Measurements from ENCODE around the gene MINDY4. TPM values are rescaled to one million over a fixed set of nuclear protein-coding genes. Genes with fewer than 3 reads are reported as not detected.

The MINDY4 gene
- polyA plus RNA-seq, 3 donors: 0.15 to 0.17 TPM; not detected in 1

DNA sequence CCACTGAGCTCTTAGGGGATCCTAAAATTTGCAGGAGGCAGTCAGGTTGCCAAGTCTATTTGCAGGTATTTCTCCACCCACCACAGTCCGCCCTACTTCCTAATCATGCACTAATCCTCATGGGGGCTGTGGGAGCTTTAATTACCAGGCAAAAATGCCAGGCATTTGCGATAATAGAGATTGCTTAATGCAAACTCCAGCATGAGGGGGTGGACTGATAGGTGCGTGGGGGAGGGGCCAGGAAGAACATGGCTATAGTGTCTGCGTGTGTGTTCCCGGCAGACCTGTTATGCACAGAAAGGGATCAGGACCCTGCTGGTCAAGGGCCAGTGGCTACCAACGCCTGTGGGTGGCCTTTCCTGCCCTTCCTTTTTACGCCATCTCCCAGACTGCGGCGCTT lies 124.8 kb downstream of the MINDY4 start:
- no peak for DNase-seq
- Histone ChIP-seq H4K20me1 (ENCODE audit: insufficient read depth, low read length) (no peaks in the 10 kb centered on the region), H3K4me1 (ENCODE audit: control insufficient read depth in 1 of 2, insufficient read depth in 2 of 2, low read length in 2 of 2) (no peaks in the 10 kb centered on the region), H3K9me3 (replicated peaks in 1 of 2; ENCODE audit: control insufficient read depth in 1 of 2, insufficient read depth in 1 of 2, low read length in 2 of 2) (peaks cover 0 to 9% of the 10 kb centered on the region in 2 donors), H3K36me3 (replicated peaks in 1 of 2; ENCODE audit: control insufficient read depth in 1 of 2, insufficient read depth in 2 of 2, low read length in 2 of 2) (no peaks in the 10 kb centered on the region), H3K4me2 (replicated peaks; ENCODE audit: extremely low read depth, low read length, poor library complexity, severe bottlenecking) (no peak overlapping the region), H3K27me3 (ENCODE audit: control insufficient read depth in 2 of 2, insufficient read depth in 2 of 2, low read length in 2 of 2) (no peaks in the 10 kb centered on the region), H3K79me2 (ENCODE audit: insufficient read depth, low read length) (no peaks in the 10 kb centered on the region), H2AFZ (ENCODE audit: insufficient read depth, low read depth, low read length, poor library complexity, severe bottlenecking) (no peak overlapping the region), H3K9ac (ENCODE audit: insufficient read depth, low read length, poor library complexity, severe bottlenecking) (no peak overlapping the region), H3K27ac (ENCODE audit: low read depth in 1 of 2, low read length in 2 of 2) (no peak overlapping the region), H3K4me3 (replicated peaks in 1 of 3; ENCODE audit: low read depth in 2 of 3, low read length in 3 of 3) (no peak overlapping the region)
- WGBS (ENCODE audit: insufficient coverage): 88% methylated on average over 6 of the region's 9 CpGs
- intact Hi-C loops (cut with micrococcal nuclease): no loop called here
- Mint-ChIP-seq H3K27me3 (ENCODE audit: low read depth in 3 of 3) (peaks cover 3% of the 10 kb centered on the region in 3 donors), H3K9me3 (peaks cover 2 to 13% (median 5%) of the 10 kb centered on the region in 7 donors), H3K4me3 (no peak overlapping the region), H3K4me1 (no peaks in the 10 kb centered on the region), H3K27ac (no peak overlapping the region), H3K36me3 (no peaks in the 10 kb centered on the region)
- TF ChIP-seq, protein P1, sequence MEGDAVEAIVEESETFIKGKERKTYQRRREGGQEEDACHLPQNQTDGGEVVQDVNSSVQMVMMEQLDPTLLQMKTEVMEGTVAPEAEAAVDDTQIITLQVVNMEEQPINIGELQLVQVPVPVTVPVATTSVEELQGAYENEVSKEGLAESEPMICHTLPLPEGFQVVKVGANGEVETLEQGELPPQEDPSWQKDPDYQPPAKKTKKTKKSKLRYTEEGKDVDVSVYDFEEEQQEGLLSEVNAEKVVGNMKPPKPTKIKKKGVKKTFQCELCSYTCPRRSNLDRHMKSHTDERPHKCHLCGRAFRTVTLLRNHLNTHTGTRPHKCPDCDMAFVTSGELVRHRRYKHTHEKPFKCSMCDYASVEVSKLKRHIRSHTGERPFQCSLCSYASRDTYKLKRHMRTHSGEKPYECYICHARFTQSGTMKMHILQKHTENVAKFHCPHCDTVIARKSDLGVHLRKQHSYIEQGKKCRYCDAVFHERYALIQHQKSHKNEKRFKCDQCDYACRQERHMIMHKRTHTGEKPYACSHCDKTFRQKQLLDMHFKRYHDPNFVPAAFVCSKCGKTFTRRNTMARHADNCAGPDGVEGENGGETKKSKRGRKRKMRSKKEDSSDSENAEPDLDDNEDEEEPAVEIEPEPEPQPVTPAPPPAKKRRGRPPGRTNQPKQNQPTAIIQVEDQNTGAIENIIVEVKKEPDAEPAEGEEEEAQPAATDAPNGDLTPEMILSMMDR (IDR thresholded peaks at IDR 0.05): no peak

DNA sequence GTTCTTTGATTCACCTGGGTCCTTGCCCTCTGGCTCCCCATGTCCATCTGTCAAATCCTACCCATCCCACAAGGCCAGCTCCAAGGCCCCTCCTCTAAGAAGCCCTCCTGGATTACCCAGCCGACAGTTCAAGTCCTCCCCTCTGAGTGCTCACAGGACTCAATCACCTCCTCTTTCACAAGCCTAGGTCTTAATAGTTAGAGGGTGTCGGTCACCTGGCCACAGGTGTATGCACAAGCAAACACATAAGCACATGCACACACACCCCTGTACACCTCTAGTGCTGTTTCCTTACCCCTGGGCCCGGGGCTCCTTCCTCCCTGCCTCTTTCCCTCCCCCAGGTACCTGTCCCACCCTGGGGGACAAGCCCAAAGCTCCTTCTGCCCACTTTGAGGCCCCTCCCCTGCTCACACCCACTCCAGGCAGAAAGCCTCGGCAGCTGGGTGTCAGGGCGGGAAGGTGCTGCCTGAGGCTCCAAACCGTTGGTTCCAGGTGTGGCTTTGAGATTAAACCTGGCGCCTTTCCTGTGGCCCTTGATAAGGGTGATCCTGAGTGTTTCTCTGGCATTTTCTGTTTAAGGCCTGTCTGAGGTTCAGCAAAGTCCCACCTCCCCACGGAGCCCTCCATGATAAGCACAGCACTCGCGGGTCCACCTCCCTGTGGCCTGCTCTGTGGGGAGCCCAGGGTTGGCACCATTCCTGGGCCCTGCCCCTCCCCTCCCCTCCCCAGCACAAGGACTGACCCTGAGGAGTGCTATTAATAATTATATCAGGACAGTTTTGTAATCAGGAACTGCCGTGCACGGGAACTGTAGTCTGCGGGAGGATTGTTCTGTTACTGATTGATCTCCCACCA lies 125.8 kb downstream of the MINDY4 start:
- H3K36me3 Mint-ChIP-seq: no peaks in the 10 kb centered on the region
- H3K4me3 Mint-ChIP-seq: no peak overlapping the region
- Histone ChIP-seq H3K9ac (ENCODE audit: insufficient read depth, low read length, poor library complexity, severe bottlenecking) (no peak overlapping the region), H2AFZ (ENCODE audit: insufficient read depth, low read depth, low read length, poor library complexity, severe bottlenecking) (no peak overlapping the region), H4K20me1 (ENCODE audit: insufficient read depth, low read length) (no peaks in the 10 kb centered on the region), H3K4me2 (replicated peaks; ENCODE audit: extremely low read depth, low read length, poor library complexity, severe bottlenecking) (no peak overlapping the region), H3K4me1 (ENCODE audit: control insufficient read depth in 1 of 2, insufficient read depth in 2 of 2, low read length in 2 of 2) (no peaks in the 10 kb centered on the region), H3K27me3 (ENCODE audit: control insufficient read depth in 2 of 2, insufficient read depth in 2 of 2, low read length in 2 of 2) (no peaks in the 10 kb centered on the region), H3K9me3 (replicated peaks in 1 of 2; ENCODE audit: control insufficient read depth in 1 of 2, insufficient read depth in 1 of 2, low read length in 2 of 2) (peaks cover 0 to under 1% of the 10 kb centered on the region in 2 donors), H3K27ac (ENCODE audit: low read depth in 1 of 2, low read length in 2 of 2) (no peak overlapping the region), H3K36me3 (replicated peaks in 1 of 2; ENCODE audit: control insufficient read depth in 1 of 2, insufficient read depth in 2 of 2, low read length in 2 of 2) (no peaks in the 10 kb centered on the region), H3K79me2 (ENCODE audit: insufficient read depth, low read length) (no peaks in the 10 kb centered on the region), H3K4me3 (replicated peaks in 1 of 3; ENCODE audit: low read depth in 2 of 3, low read length in 3 of 3) (no peak overlapping the region)
- no peak for DNase-seq
- TF ChIP-seq, protein P1 (IDR thresholded peaks at IDR 0.05): no peak
- WGBS (ENCODE audit: insufficient coverage): 53% methylated on average over 8 of the region's 13 CpGs
- no peaks in the 10 kb centered on the region for H3K4me1 Mint-ChIP-seq
- H3K9me3 Mint-ChIP-seq: peaks cover 0 to 6% (median 0%) of the 10 kb centered on the region in 7 donors
- H3K27ac Mint-ChIP-seq: no peak overlapping the region
- peaks cover 3% of the 10 kb centered on the region in 3 donors for H3K27me3 Mint-ChIP-seq (ENCODE audit: low read depth in 3 of 3)
- intact Hi-C loops (cut with micrococcal nuclease): no loop called here
